Mesangial cell (primary cell): ENCODE results near the gene RCSD1. TPM values are rescaled to one million over a fixed set of nuclear protein-coding genes. Genes with fewer than 3 reads are reported as not detected.

Experiments used
- total RNA-seq: library from RNA; depleted of rRNA; stranded (reverse); fragments of >200 nt; gene quantifications from 2 replicates; pipeline ENCODE4 v1.2.3, GENCODE V29; 2015

RCSD1 gene
- total RNA-seq, result 0.13 TPM in 1 of 2 replicates, not detected in the other

GRCh38 chr1:167629681-167630567 lies at the start of gene RCSD1:
Gene RCSD1, plus strand, starts transcription at chr1:167630232. Its CDS starts 192 bp downstream, at chr1:167630424.

GRCh38 chr1:167721617-167722151 lies 91.7 kb downstream of the RCSD1 start, which contains the start of gene MPZL1:
Gene MPZL1, plus strand, starts transcription at chr1:167721982. Its CDS starts 170 bp downstream, at chr1:167722152.

Other genes with a start within 250 kb of the RCSD1 start
- 0.16 and 0.25 TPM in 2 replicates for gene CD247, start 111.7 kb upstream of the RCSD1 start, total RNA-seq
- gene CREG1, start 76.5 kb upstream of the RCSD1 start, total RNA-seq, result 19.1 and 48.3 TPM in 2 replicates
- 63.9 and 79.2 TPM in 2 replicates for gene MPZL1, start 91.8 kb downstream of the RCSD1 start, total RNA-seq